ENCODE results near the gene PTPRZ1. TPM values are rescaled to one million over a fixed set of nuclear protein-coding genes. Genes with fewer than 3 reads are reported as not detected.

The PTPRZ1 gene
- total and polyA plus RNA-seq, 2 of the 8 experiments (the other 6 are each of a cell fraction or from before 2014, with no cell fraction given): 112 to 135 TPM

DNA sequence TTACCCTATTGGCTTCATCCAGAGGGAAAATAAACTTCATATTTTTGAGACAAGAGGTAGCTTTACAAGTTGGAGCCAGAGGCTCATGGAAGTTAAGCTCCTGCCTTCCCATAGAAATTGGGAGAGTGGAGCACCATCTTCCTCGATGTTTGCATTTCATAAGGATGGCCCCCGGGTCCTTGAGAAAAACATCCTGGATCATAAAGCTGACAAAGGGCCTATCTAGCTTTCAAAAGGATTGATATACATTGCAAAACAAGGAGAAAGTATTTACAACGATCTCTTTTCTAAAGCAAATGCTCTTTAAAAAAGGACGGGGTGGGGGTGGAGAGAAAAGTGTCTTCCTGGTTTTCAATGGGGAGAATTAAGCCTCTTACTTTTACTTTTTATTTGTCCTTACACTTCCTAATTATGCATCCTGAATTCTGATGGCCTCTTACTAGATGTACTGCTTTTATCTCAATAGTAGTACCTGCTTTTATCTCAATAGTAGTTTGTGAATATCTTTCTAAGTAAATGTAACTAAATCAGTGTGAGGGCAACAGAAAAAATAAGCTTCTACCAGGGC is 65.6 kb downstream of the PTPRZ1 start (continued):
- TF ChIP-seq CHD7 (IDR thresholded peaks at IDR 0.05; ENCODE audit: insufficient replicate concordance, low read length): peak; percentile 98
- no peak for TF ChIP-seq KDM1A (IDR thresholded peaks at IDR 0.05; ENCODE audit: borderline replicate concordance, low read length)
- TF ChIP-seq TAF1 (IDR thresholded peaks at IDR 0.05; ENCODE audit: low read depth, low read length): peak; percentile 64
- TF ChIP-seq GTF2F1 (IDR thresholded peaks at IDR 0.05; ENCODE audit: borderline replicate concordance, low read depth, low read length): 0 out of 2 replicates have a peak, but pooled peaks have one; percentile 45
- TF ChIP-seq BRCA1 (IDR thresholded peaks at IDR 0.05; ENCODE audit: low read depth, low read length): no peak
- peak in 1 of 2 experiments; percentile 58; a peak in 1 of 3 replicates for TF ChIP-seq POLR2A (IDR thresholded peaks at IDR 0.05; ENCODE audit: control extremely low read depth in 1 of 2, low read depth in 2 of 2, low read length in 2 of 2)
- no peak for TF ChIP-seq CHD1 (IDR thresholded peaks at IDR 0.05; ENCODE audit: low read depth, low read length)
- TF ChIP-seq SIRT6 (IDR thresholded peaks at IDR 0.05; ENCODE audit: low read length): no peak
- TF ChIP-seq ATF2 (IDR thresholded peaks at IDR 0.05; ENCODE audit: low read length): 0 out of 2 replicates have a peak, but pooled peaks have one; percentile 12
- TF ChIP-seq JUND (IDR thresholded peaks at IDR 0.05; ENCODE audit: low read length): no peak

Data from H1 (cell line).